ENCODE data around the gene SEC22C. TPM values are rescaled to one million over a fixed set of nuclear protein-coding genes. Genes with fewer than 3 reads are reported as not detected.

Gene SEC22C
- total RNA-seq, 4 donors from 2014 or later = 56.0 to 84.4 (median 72.1) TPM

DNA sequence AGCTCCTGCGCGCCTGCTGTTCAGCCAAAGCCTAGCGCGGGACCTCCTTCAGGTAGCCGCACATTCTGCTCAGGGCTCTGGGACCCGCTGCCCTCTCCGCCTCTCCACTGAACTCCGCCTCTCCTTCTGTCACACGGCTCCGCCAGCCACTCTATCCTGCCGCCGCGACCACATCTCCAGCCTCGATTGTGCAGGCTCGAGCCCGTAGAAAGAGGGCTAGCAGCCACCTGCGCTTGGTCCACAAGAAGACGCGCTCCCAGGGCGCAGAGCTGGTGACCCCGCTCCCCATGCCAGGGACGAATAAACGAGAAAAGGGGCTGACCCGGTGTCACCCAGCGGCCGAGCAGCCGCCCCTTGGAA is 80.5 kb downstream of the SEC22C start:
- no peaks in the 10 kb centered on the region for H3K36me3 ChIP-seq
- peak overlapping the region in 1 of 2 donors; percentile 58 for H3K4me3 ChIP-seq
- TF ChIP-seq POLR2AphosphoS5 (IDR thresholded peaks at IDR 0.05) (no peak), EP300 (IDR thresholded peaks at IDR 0.05) (no peak), POLR2A (IDR thresholded peaks at IDR 0.05) (no peak)
- TF ChIP-seq, protein P1, sequence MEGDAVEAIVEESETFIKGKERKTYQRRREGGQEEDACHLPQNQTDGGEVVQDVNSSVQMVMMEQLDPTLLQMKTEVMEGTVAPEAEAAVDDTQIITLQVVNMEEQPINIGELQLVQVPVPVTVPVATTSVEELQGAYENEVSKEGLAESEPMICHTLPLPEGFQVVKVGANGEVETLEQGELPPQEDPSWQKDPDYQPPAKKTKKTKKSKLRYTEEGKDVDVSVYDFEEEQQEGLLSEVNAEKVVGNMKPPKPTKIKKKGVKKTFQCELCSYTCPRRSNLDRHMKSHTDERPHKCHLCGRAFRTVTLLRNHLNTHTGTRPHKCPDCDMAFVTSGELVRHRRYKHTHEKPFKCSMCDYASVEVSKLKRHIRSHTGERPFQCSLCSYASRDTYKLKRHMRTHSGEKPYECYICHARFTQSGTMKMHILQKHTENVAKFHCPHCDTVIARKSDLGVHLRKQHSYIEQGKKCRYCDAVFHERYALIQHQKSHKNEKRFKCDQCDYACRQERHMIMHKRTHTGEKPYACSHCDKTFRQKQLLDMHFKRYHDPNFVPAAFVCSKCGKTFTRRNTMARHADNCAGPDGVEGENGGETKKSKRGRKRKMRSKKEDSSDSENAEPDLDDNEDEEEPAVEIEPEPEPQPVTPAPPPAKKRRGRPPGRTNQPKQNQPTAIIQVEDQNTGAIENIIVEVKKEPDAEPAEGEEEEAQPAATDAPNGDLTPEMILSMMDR (IDR thresholded peaks at IDR 0.05) = no peak
- peaks cover 0 to 22% (median 11%) of the 10 kb centered on the region in 3 donors for H3K4me1 ChIP-seq
- no peak for ATAC-seq
- WGBS, 2 donors (ENCODE audit: low coverage in 1 of 2) = no CpG with 5 or more reads among the region's 27 CpGs
- H3K27me3 ChIP-seq = peaks cover 62% of the 10 kb centered on the region
- H3K27ac ChIP-seq = peak overlapping the region in 1 of 4 donors; percentile 21
- H3K9me3 ChIP-seq = no peaks in the 10 kb centered on the region

DNA sequence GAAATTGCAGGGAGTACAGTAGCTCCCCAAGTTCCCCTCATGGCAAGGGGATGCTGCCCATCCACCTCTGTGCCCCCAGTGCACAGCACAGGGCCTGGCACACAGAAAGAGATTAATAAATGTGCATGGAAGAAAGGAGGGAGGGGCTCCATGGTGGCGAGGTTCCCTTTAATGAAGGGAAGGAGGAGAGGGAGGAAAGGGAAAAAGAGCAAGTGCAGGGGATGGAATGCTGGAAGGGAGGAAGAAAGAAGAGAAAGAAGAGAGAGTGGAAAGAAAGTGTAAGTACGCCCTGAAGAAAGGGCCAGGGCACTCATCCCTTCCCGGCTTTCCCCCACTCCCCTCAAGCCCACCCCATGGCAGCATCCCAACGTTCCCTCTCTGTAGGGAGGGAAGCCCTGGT is 80.9 kb downstream of the SEC22C start:
- H3K27ac ChIP-seq = no peak overlapping the region
- H3K4me3 ChIP-seq = peak overlapping the region in 1 of 2 donors; percentile 58
- H3K36me3 ChIP-seq = no peaks in the 10 kb centered on the region
- WGBS, 2 donors (ENCODE audit: low coverage in 1 of 2) = 32 to 45% methylated on average over 2 to 4 of the region's 4 CpGs
- H3K9me3 ChIP-seq = no peaks in the 10 kb centered on the region
- TF ChIP-seq EP300 (IDR thresholded peaks at IDR 0.05) (no peak), POLR2A (IDR thresholded peaks at IDR 0.05) (no peak), POLR2AphosphoS5 (IDR thresholded peaks at IDR 0.05) (no peak)
- TF ChIP-seq, protein P1 (IDR thresholded peaks at IDR 0.05) = no peak
- ATAC-seq = no peak
- peaks cover 0 to 22% (median 11%) of the 10 kb centered on the region in 3 donors for H3K4me1 ChIP-seq
- peaks cover 62% of the 10 kb centered on the region for H3K27me3 ChIP-seq

DNA sequence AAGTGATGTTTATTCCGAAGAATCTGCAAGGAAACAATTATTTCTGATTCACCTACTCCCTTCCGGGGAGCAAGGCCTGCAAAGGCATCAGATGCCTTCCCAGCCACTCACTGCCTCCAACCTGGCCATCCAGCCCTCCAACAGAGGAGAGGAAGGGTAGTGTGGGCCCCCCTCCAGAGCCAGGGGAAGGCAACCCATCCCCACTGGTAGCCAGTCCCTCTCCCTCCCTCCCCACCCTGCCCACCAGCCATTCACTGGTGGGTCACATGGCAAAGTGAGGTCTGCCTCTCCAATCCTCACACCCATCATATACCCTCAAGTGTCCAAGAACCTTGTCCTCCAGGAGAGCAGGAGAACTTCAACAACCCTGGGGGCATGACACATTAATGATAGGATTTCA is 81.7 kb downstream of the SEC22C start:
- no peak for ATAC-seq
- no peak overlapping the region for H3K27ac ChIP-seq
- H3K4me3 ChIP-seq = no peak overlapping the region
- peaks cover 0 to 22% (median 11%) of the 10 kb centered on the region in 3 donors for H3K4me1 ChIP-seq
- WGBS, 2 donors (ENCODE audit: low coverage in 1 of 2) = 30% methylated on average over 1 of the region's 2 CpGs; no CpG with 5 or more reads in 1 of the 2 donors
- peaks cover 62% of the 10 kb centered on the region for H3K27me3 ChIP-seq
- no peaks in the 10 kb centered on the region for H3K9me3 ChIP-seq
- no peaks in the 10 kb centered on the region for H3K36me3 ChIP-seq
- TF ChIP-seq, protein P1 (IDR thresholded peaks at IDR 0.05) = no peak
- TF ChIP-seq POLR2AphosphoS5 (IDR thresholded peaks at IDR 0.05) (no peak), EP300 (IDR thresholded peaks at IDR 0.05) (no peak), POLR2A (IDR thresholded peaks at IDR 0.05) (no peak)

DNA sequence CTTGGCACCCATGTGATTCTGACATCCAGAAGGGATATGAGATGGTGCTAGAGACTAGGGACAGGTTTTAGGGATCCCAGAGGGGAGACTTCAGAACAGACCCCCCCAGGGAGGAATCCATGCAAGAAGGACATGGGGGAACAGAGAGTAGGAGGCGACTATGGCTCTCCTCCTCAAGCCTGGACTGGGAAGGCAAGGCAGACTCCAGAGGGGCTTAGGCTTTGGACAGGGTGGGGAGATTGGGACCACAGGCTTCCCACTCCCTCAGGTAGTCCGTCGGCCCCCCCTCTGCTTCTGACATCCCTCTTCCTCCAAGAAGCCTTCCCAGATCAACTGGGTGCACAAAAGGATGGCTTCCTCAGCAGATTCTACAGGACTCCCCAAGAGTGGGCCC is 82.3 kb downstream of the SEC22C start:
- TF ChIP-seq EP300 (IDR thresholded peaks at IDR 0.05) (no peak), POLR2A (IDR thresholded peaks at IDR 0.05) (no peak), POLR2AphosphoS5 (IDR thresholded peaks at IDR 0.05) (no peak)
- TF ChIP-seq, protein P1 (IDR thresholded peaks at IDR 0.05) = no peak
- H3K4me3 ChIP-seq = no peak overlapping the region
- H3K9me3 ChIP-seq = no peaks in the 10 kb centered on the region
- H3K27ac ChIP-seq = no peak overlapping the region
- WGBS, 2 donors (ENCODE audit: low coverage in 1 of 2) = 80% methylated on average over 1 of the region's 3 CpGs; no CpG with 5 or more reads in 1 of the 2 donors
- H3K4me1 ChIP-seq = peaks cover 0 to 22% (median 11%) of the 10 kb centered on the region in 3 donors
- peaks cover 62% of the 10 kb centered on the region for H3K27me3 ChIP-seq
- no peak for ATAC-seq
- no peaks in the 10 kb centered on the region for H3K36me3 ChIP-seq

DNA sequence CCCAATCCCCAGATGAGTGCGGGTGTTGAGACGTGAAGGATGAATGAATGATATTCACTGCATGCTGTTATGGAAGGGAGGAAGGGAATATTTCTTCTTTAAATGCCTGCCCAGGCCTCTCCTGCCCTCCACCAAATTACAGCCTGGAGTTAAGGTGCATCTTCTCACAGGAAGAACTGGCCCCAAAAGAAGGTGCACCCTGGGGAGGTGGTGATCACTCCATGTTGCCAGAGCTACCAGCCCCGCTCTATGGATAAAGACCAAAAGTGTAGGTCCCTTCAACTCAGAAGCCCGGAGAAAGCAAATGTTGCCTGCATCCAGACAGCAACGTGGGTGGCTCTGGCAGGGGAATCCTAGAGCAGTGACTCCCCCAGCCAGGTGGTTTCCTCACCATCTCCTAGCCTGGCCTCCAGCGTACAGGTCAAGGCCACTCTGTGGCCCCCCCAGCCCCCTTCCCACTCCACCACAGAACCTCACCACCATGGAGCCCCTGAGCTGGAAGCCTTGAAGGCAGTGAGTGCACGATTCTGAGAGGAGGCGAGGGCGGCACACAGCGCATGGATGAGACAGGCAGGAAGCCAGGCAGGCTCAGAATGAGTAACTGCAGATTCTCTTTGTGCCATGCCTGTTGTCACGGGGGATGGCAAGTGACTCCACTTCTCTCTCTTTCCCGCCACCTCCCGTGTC is 82.8 kb downstream of the SEC22C start:
- TF ChIP-seq, protein P1 (IDR thresholded peaks at IDR 0.05) = no peak
- TF ChIP-seq POLR2A (IDR thresholded peaks at IDR 0.05) (no peak), POLR2AphosphoS5 (IDR thresholded peaks at IDR 0.05) (no peak), EP300 (IDR thresholded peaks at IDR 0.05) (no peak)
- no peak for ATAC-seq
- Histone ChIP-seq H3K4me1 (peaks cover 0 to 22% (median 11%) of the 10 kb centered on the region in 3 donors), H3K27me3 (peaks cover 62% of the 10 kb centered on the region), H3K36me3 (no peaks in the 10 kb centered on the region), H3K9me3 (no peaks in the 10 kb centered on the region), H3K27ac (no peak overlapping the region), H3K4me3 (no peak overlapping the region)
- 80% methylated on average over 2 to 3 of the region's 13 CpGs for WGBS, 2 donors (ENCODE audit: low coverage in 1 of 2)
